ENCODE results near the gene HNRNPF.

GRCh38 chr10:43350156-43350555 is 58.8 kb downstream of the HNRNPF start:
- no peak for TF ChIP-seq CTCF (IDR thresholded peaks at IDR 0.05 in 2 of 3, conservative IDR thresholded peaks at IDR 0.05 in 1 of 3; ENCODE audit: borderline replicate concordance in 1 of 3, insufficient read depth in 1 of 3, low read depth in 2 of 3, low read length in 2 of 3)
- no peak for TF ChIP-seq RAD21 (IDR thresholded peaks at IDR 0.05; ENCODE audit: low read depth)
- no peak for TF ChIP-seq EZH2 (IDR thresholded peaks at IDR 0.05)
- TF ChIP-seq JUND (IDR thresholded peaks at IDR 0.05): no peak
- TF ChIP-seq EGR1 (IDR thresholded peaks at IDR 0.05; ENCODE audit: low read depth): no peak
- TF ChIP-seq SIN3A (IDR thresholded peaks at IDR 0.05; ENCODE audit: low read depth): no peak
- no peak for TF ChIP-seq POLR2A (IDR thresholded peaks at IDR 0.05; ENCODE audit: borderline replicate concordance, extremely low read depth, insufficient read depth, insufficient read length)
- TF ChIP-seq CEBPB (IDR thresholded peaks at IDR 0.05; ENCODE audit: low read depth): no peak
- no peak for TF ChIP-seq POLR2AphosphoS5 (IDR thresholded peaks at IDR 0.05; ENCODE audit: low read depth, low read length)
